ENCODE results near the gene STEAP1B.
A peak's percentile ranks its signal among the peaks of the same experiment; 100 is the strongest.
"Not testable (repeated sequence)": the region's sequence is repeated elsewhere in the genome, so short reads cannot be mapped to it uniquely, and the experiment has no call there.

STEAP1B gene

GRCh38 chr7:22496296-22496888, 3.6 kb downstream of the STEAP1B start:
- not testable (repeated sequence) for DNase-seq

GRCh38 chr7:22493160-22493925, 6.6 kb downstream of the STEAP1B start:
- not testable (repeated sequence) for DNase-seq

GRCh38 chr7:22488643-22489462, 11.1 kb downstream of the STEAP1B start:
- peak; percentile 78 for DNase-seq

- DNase-seq = no peak
Measured at GRCh38 chr7:22487978-22488642, 11.9 kb downstream of the STEAP1B start.

GRCh38 chr7:22486597-22486996, 13.4 kb downstream of the STEAP1B start:
- DNase-seq = no peak

GRCh38 chr7:22485189-22485588, 14.8 kb downstream of the STEAP1B start:
- DNase-seq = no peak

- DNase-seq = no peak
Measured at GRCh38 chr7:22482503-22482902, 17.5 kb downstream of the STEAP1B start.

GRCh38 chr7:22481726-22482125, 18.3 kb downstream of the STEAP1B start:
- no peak for DNase-seq

- no peak for DNase-seq
Measured at GRCh38 chr7:22480523-22481075, 19.4 kb downstream of the STEAP1B start.

GRCh38 chr7:22477876-22478450, 22.0 kb downstream of the STEAP1B start:
- no peak for DNase-seq

- no peak for DNase-seq
Measured at GRCh38 chr7:22477262-22477661, 22.7 kb downstream of the STEAP1B start.

GRCh38 chr7:22476824-22477223, 23.2 kb downstream of the STEAP1B start:
- no peak for DNase-seq

- no peak for DNase-seq
Measured at GRCh38 chr7:22474645-22475044, 25.3 kb downstream of the STEAP1B start.

GRCh38 chr7:22470981-22471380, 29.0 kb downstream of the STEAP1B start:
- no peak for DNase-seq

- DNase-seq = no peak
Measured at GRCh38 chr7:22469371-22470143, 30.4 kb downstream of the STEAP1B start.

GRCh38 chr7:22468609-22469008, 31.4 kb downstream of the STEAP1B start:
- no peak for DNase-seq

- no peak for DNase-seq
Measured at GRCh38 chr7:22464299-22464698, 35.7 kb downstream of the STEAP1B start.

GRCh38 chr7:22460363-22460988, 39.5 kb downstream of the STEAP1B start:
- DNase-seq = no peak

- DNase-seq = no peak
Measured at GRCh38 chr7:22457471-22457870, 42.5 kb downstream of the STEAP1B start.

GRCh38 chr7:22454446-22454845, 45.5 kb downstream of the STEAP1B start:
- DNase-seq = no peak

GRCh38 chr7:22452960-22453558, 46.9 kb downstream of the STEAP1B start:
- DNase-seq = no peak
